Hepatocyte (in vitro differentiated cells): Measurements from ENCODE around the gene RINL. TPM values are rescaled to one million over a fixed set of nuclear protein-coding genes. Genes with fewer than 3 reads are reported as not detected.

ENCODE experiments used
- DNase-seq: peaks from one replicate; pipeline ENCODE4 v3.0.0-alpha.2; 2016; ENCODE audit warnings: low spot score
- H2AFZ ChIP-seq: fragments of 200-600 bp; sonication (generic); 2 replicates; pipeline ENCODE4 v1.6.0; 2016; ENCODE audit warnings: antibody characterized with exemption, mild to moderate bottlenecking
- H3K27ac ChIP-seq: fragments of 200-600 bp; sonication (generic); 2 replicates; pipeline ENCODE4 v1.5.1; 2016; ENCODE audit warnings: mild to moderate bottlenecking
- H3K27me3 ChIP-seq: fragments of 200-600 bp; sonication (generic); 2 replicates; pipeline ENCODE4 v1.6.1; 2016
- H3K36me3 ChIP-seq: fragments of 200-600 bp; sonication (generic); replicated peaks from 2 replicates; pipeline ENCODE4 v1.5.1; 2016; ENCODE audit warnings: low read depth; ENCODE audit not compliant: insufficient read depth
- H3K4me1 ChIP-seq: fragments of 200-600 bp; sonication (generic); 2 replicates; pipeline ENCODE4 v1.5.1; 2016; ENCODE audit warnings: mild to moderate bottlenecking, moderate library complexity; ENCODE audit not compliant: insufficient read depth
- H3K4me2 ChIP-seq: fragments of 200-600 bp; sonication (generic); 2 replicates; pipeline ENCODE4 v1.6.0; 2016
- H3K4me3 ChIP-seq: fragments of 200-600 bp; sonication (generic); 2 replicates; pipeline ENCODE4 v1.5.1; 2016; ENCODE audit warnings: mild to moderate bottlenecking
- H3K79me2 ChIP-seq: fragments of 200-600 bp; sonication (generic); 2 replicates; pipeline ENCODE4 v1.6.0; 2017; ENCODE audit warnings: mild to moderate bottlenecking
- H3K9me2 ChIP-seq: fragments of 200-600 bp; sonication (generic); replicated peaks from 2 replicates; pipeline ENCODE4 v1.6.0; 2017; ENCODE audit warnings: mild to moderate bottlenecking; ENCODE audit not compliant: insufficient read depth
- H3K9me3 ChIP-seq: fragments of 200-600 bp; sonication (generic); 2 replicates; pipeline ENCODE4 v1.5.1; 2016; ENCODE audit warnings: low read depth, mild to moderate bottlenecking
- H4K20me1 ChIP-seq: fragments of 200-600 bp; sonication (generic); 2 replicates; pipeline ENCODE4 v1.6.0; 2016; ENCODE audit warnings: mild to moderate bottlenecking; ENCODE audit not compliant: insufficient read depth, poor library complexity, severe bottlenecking
- CTCF ChIP-seq: fragments of 200-600 bp; sonication (generic); IDR thresholded peaks from 2 replicates; pipeline ENCODE4 v1.5.1; 2016; ENCODE audit warnings: antibody characterized with exemption, mild to moderate bottlenecking; ENCODE audit not compliant: poor library complexity
- EZH2 ChIP-seq: fragments of 200-600 bp; sonication (generic); IDR thresholded peaks from 2 replicates; pipeline ENCODE4 v1.6.1; 2016; ENCODE audit warnings: antibody characterized with exemption, mild to moderate bottlenecking, borderline replicate concordance
- EZH2phosphoT487 ChIP-seq: fragments of 200-600 bp; sonication (generic); IDR thresholded peaks from one replicate; pipeline ENCODE4 v1.6.1; 2018; ENCODE audit warnings: antibody characterized with exemption, mild to moderate bottlenecking, low read depth, moderate library complexity; ENCODE audit not compliant: unreplicated experiment, severe bottlenecking
- WGBS: methylation state at CpG from one replicate; pipeline ENCODE4 v1.1.6; 2016; ENCODE audit warnings: low lambda C conversion rate; ENCODE audit errors: missing lambda C conversion rate; 5-methylcytosine and 5-hydroxymethylcytosine counted together
- polyA plus RNA-seq: library from polyadenylated mRNA; unstranded; fragments of >200 nt; fragmentation: Nextera tagmentation; extraction: Ambion mirVana; gene quantifications from 2 replicates; pipeline ENCODE4 v1.2.1, GENCODE V29; 2016
- total RNA-seq: library from RNA; depleted of rRNA; stranded (reverse); fragments of >200 nt; gene quantifications from 2 replicates; pipeline ENCODE4 v1.2.3, GENCODE V29; 2014

Gene RINL
- total and polyA plus RNA-seq, 2 experiments from 2014 or later: 5.6 to 7.7 TPM

- no peak for TF ChIP-seq EZH2
- TF ChIP-seq CTCF: no peak
- no peak for TF ChIP-seq EZH2phosphoT487
- Histone ChIP-seq H2AFZ (no peak overlapping the region), H3K4me1 (no peaks in the 10 kb centered on the region), H3K27ac (no peak overlapping the region), H3K9me2 (no peaks in the 10 kb centered on the region), H3K27me3 (no peaks in the 10 kb centered on the region), H4K20me1 (no peaks in the 10 kb centered on the region), H3K4me2 (no peak overlapping the region), H3K36me3 (no peaks in the 10 kb centered on the region), H3K9me3 (no peaks in the 10 kb centered on the region), H3K79me2 (no peaks in the 10 kb centered on the region), H3K4me3 (no peak overlapping the region)
- WGBS: 96% methylated on average over 6 of the region's 12 CpGs
- no peak for DNase-seq
Measured at GRCh38 chr19:38910488-38910887, 32.4 kb upstream of the RINL start.

GRCh38 chr19:38908911-38909310, 30.8 kb upstream of the RINL start:
- no peaks in the 10 kb centered on the region for H3K36me3 ChIP-seq
- WGBS: 89% methylated on average over 10 of the region's 10 CpGs
- no peaks in the 10 kb centered on the region for H3K79me2 ChIP-seq
- no peaks in the 10 kb centered on the region for H4K20me1 ChIP-seq
- no peaks in the 10 kb centered on the region for H3K27me3 ChIP-seq
- H3K4me3 ChIP-seq: no peak overlapping the region
- no peak overlapping the region for H3K27ac ChIP-seq
- DNase-seq: no peak
- no peaks in the 10 kb centered on the region for H3K4me1 ChIP-seq
- no peak overlapping the region for H3K4me2 ChIP-seq
- H3K9me2 ChIP-seq: no peaks in the 10 kb centered on the region
- H3K9me3 ChIP-seq: no peaks in the 10 kb centered on the region
- H2AFZ ChIP-seq: no peak overlapping the region
- TF ChIP-seq EZH2phosphoT487 (no peak), CTCF (no peak), EZH2 (no peak)

- no peaks in the 10 kb centered on the region for H3K36me3 ChIP-seq
- no peaks in the 10 kb centered on the region for H4K20me1 ChIP-seq
- no peak for TF ChIP-seq EZH2
- TF ChIP-seq CTCF: no peak
- no peak for TF ChIP-seq EZH2phosphoT487
- no peak for DNase-seq
- no peak overlapping the region for H3K4me3 ChIP-seq
- H3K27me3 ChIP-seq: no peaks in the 10 kb centered on the region
- no peaks in the 10 kb centered on the region for H3K9me2 ChIP-seq
- no peaks in the 10 kb centered on the region for H3K4me1 ChIP-seq
- H3K4me2 ChIP-seq: no peak overlapping the region
- H2AFZ ChIP-seq: no peak overlapping the region
- no peaks in the 10 kb centered on the region for H3K9me3 ChIP-seq
- H3K27ac ChIP-seq: no peak overlapping the region
- WGBS: over 99% methylated on average over 11 of the region's 12 CpGs
- H3K79me2 ChIP-seq: peaks cover 12% of the 10 kb centered on the region
Measured at GRCh38 chr19:38907670-38908069, 29.6 kb upstream of the RINL start.

GRCh38 chr19:38907227-38907626, 29.2 kb upstream of the RINL start:
- Histone ChIP-seq H3K9me3 (no peaks in the 10 kb centered on the region), H4K20me1 (no peaks in the 10 kb centered on the region), H3K36me3 (no peaks in the 10 kb centered on the region), H2AFZ (no peak overlapping the region), H3K9me2 (no peaks in the 10 kb centered on the region), H3K4me1 (no peaks in the 10 kb centered on the region), H3K4me3 (no peak overlapping the region), H3K27ac (no peak overlapping the region), H3K79me2 (peaks cover 16% of the 10 kb centered on the region), H3K27me3 (no peaks in the 10 kb centered on the region), H3K4me2 (no peak overlapping the region)
- TF ChIP-seq EZH2phosphoT487: no peak
- no peak for TF ChIP-seq EZH2
- no peak for TF ChIP-seq CTCF
- DNase-seq: no peak
- WGBS: 97% methylated on average over 24 of the region's 29 CpGs
